Activated B cell treated with CpG ODN at 0.5 μM for 24 hours (primary cell): ENCODE data around the gene GRIN2B. TPM values are rescaled to one million over a fixed set of nuclear protein-coding genes. Genes with fewer than 3 reads are reported as not detected.

Experiments used
- ATAC-seq: fragments of 200-7000 bp; cut with Tn5 transposase; one replicate; pipeline ENCODE4 v1.10.0; 2021; ENCODE audit warnings: low read depth, mild to moderate bottlenecking, moderate library complexity
- CTCF ChIA-PET: fragments of 350-600 bp; sonication (Branson Sonifier 250); formaldehyde crosslinking; loops from one replicate; lab custom pipeline; 2021; ENCODE audit warnings: antibody characterized with exemption; lab: Charles Lee
- POLR2A ChIA-PET: fragments of 350-600 bp; sonication (Branson Sonifier 250); formaldehyde crosslinking; loops from one replicate; lab custom pipeline; 2021; ENCODE audit warnings: antibody characterized with exemption; lab: Charles Lee
- DNase-seq: peaks from one replicate; pipeline ENCODE4 v3.0.0; 2022
- H3K27ac Mint-ChIP-seq: one replicate; pipeline ENCODE4 v1.8.0; 2020; ENCODE audit warnings: mixed read lengths
- H3K27me3 Mint-ChIP-seq: one replicate; pipeline ENCODE4 v1.8.0; 2021; ENCODE audit warnings: mixed read lengths
- H3K36me3 Mint-ChIP-seq: one replicate; pipeline ENCODE4 v1.8.0; 2021; ENCODE audit warnings: low read depth, mixed read lengths
- H3K4me1 Mint-ChIP-seq: one replicate; pipeline ENCODE4 v1.8.0; 2021; ENCODE audit warnings: mixed read lengths
- H3K4me3 Mint-ChIP-seq: one replicate; pipeline ENCODE4 v1.8.0; 2020; ENCODE audit warnings: mild to moderate bottlenecking, mixed read lengths
- H3K9me3 Mint-ChIP-seq: one replicate; pipeline ENCODE4 v1.8.0; 2020; ENCODE audit warnings: mixed read lengths
- CTCF ChIP-seq: fragments of 200-600 bp; IDR thresholded peaks from one replicate; pipeline ENCODE4 v1.8.0; 2022; ENCODE audit warnings: antibody characterized with exemption, mild to moderate bottlenecking
- intact Hi-C: fragments of 100-400 bp; cut with micrococcal nuclease; formaldehyde crosslinking; loops from one replicate; pipeline ENCODE4 v1.15.1; 2024
- total RNA-seq: library from RNA; stranded (reverse); gene quantifications from 2 replicates; pipeline ENCODE4 v1.2.3, GENCODE V29; 2022

The GRIN2B gene
- total RNA-seq, 1 donor from 2014 or later: under 0.01 TPM

GRCh38 chr12:13950502-13950901 is 30.9 kb downstream of the GRIN2B start:
- ChIA-PET CTCF (no interaction called here), POLR2A (no interaction called here)
- H3K27ac Mint-ChIP-seq: no peak overlapping the region
- no peaks in the 10 kb centered on the region for H3K36me3 Mint-ChIP-seq
- ATAC-seq: no peak
- TF ChIP-seq CTCF: no peak
- H3K4me3 Mint-ChIP-seq: no peak overlapping the region
- intact Hi-C loops: no loop called here
- H3K9me3 Mint-ChIP-seq: no peaks in the 10 kb centered on the region
- peaks cover 14% of the 10 kb centered on the region for H3K27me3 Mint-ChIP-seq
- no peak for DNase-seq
- H3K4me1 Mint-ChIP-seq: no peaks in the 10 kb centered on the region

GRCh38 chr12:13948621-13949020 is 32.8 kb downstream of the GRIN2B start:
- no peak for DNase-seq
- peaks cover 14% of the 10 kb centered on the region for H3K27me3 Mint-ChIP-seq
- no peak overlapping the region for H3K27ac Mint-ChIP-seq
- no peak for TF ChIP-seq CTCF
- CTCF ChIA-PET: no interaction called here
- no peak for ATAC-seq
- H3K4me1 Mint-ChIP-seq: no peaks in the 10 kb centered on the region
- H3K9me3 Mint-ChIP-seq: no peaks in the 10 kb centered on the region
- H3K36me3 Mint-ChIP-seq: no peaks in the 10 kb centered on the region
- POLR2A ChIA-PET: no interaction called here
- intact Hi-C loops: no loop called here
- H3K4me3 Mint-ChIP-seq: no peak overlapping the region

GRCh38 chr12:13947276-13947946 is 34.0 kb downstream of the GRIN2B start:
- ATAC-seq: no peak
- H3K4me1 Mint-ChIP-seq: no peaks in the 10 kb centered on the region
- ChIA-PET CTCF (no interaction called here), POLR2A (no interaction called here)
- TF ChIP-seq CTCF: no peak
- no peak overlapping the region for H3K4me3 Mint-ChIP-seq
- no peaks in the 10 kb centered on the region for H3K36me3 Mint-ChIP-seq
- intact Hi-C loops: no loop called here
- H3K27ac Mint-ChIP-seq: no peak overlapping the region
- no peak for DNase-seq
- H3K9me3 Mint-ChIP-seq: no peaks in the 10 kb centered on the region
- peaks cover 13% of the 10 kb centered on the region for H3K27me3 Mint-ChIP-seq

GRCh38 chr12:13945641-13946040 is 35.8 kb downstream of the GRIN2B start:
- intact Hi-C loops: no loop called here
- Mint-ChIP-seq H3K9me3 (no peaks in the 10 kb centered on the region), H3K27me3 (peaks cover 24% of the 10 kb centered on the region), H3K4me3 (no peak overlapping the region), H3K27ac (no peak overlapping the region), H3K36me3 (no peaks in the 10 kb centered on the region), H3K4me1 (no peaks in the 10 kb centered on the region)
- DNase-seq (no peak), ATAC-seq (no peak)
- ChIA-PET CTCF (no interaction called here), POLR2A (no interaction called here)
- TF ChIP-seq CTCF: no peak

- no peak for ATAC-seq
- CTCF ChIA-PET: no interaction called here
- intact Hi-C loops: no loop called here
- Mint-ChIP-seq H3K4me3 (no peak overlapping the region), H3K27me3 (peaks cover 24% of the 10 kb centered on the region), H3K9me3 (no peaks in the 10 kb centered on the region), H3K27ac (no peak overlapping the region), H3K4me1 (no peaks in the 10 kb centered on the region), H3K36me3 (no peaks in the 10 kb centered on the region)
- no peak for TF ChIP-seq CTCF
- DNase-seq: no peak
- POLR2A ChIA-PET: no interaction called here
These were observed 36.2 kb downstream of the GRIN2B start for GRCh38 chr12:13945236-13945635.
